ENCODE data around the gene TMEM100. TPM values are rescaled to one million over a fixed set of nuclear protein-coding genes. Genes with fewer than 3 reads are reported as not detected.
A peak's percentile ranks its signal among the peaks of the same experiment; 100 is the strongest.

TMEM100 gene
- total and polyA plus RNA-seq, 2 experiments from 2014 or later, result 0.10 to 0.73 TPM

GRCh38 chr17:55717898-55718735 is 4.5 kb downstream of the TMEM100 start:
- H3K36me3 Mint-ChIP-seq (ENCODE audit: low read depth), result no peaks in the 10 kb centered on the region
- H2AFZ ChIP-seq, result 0 out of 2 replicates have a peak overlapping the region, but pooled peaks have one; percentile 5
- no peaks in the 10 kb centered on the region for H3K79me2 ChIP-seq (replicated peaks; ENCODE audit: insufficient read depth)
- H3K4me1 ChIP-seq (ENCODE audit: insufficient read depth), result peaks cover 18% of the 10 kb centered on the region; the same call in 1 of the 2 replicates
- no peaks in the 10 kb centered on the region for H3K27me3 Mint-ChIP-seq (ENCODE audit: insufficient read depth, low read depth, poor library complexity)
- H3K9me2 ChIP-seq (ENCODE audit: insufficient read depth), result no peaks in the 10 kb centered on the region
- no peaks in the 10 kb centered on the region for H3K36me3 ChIP-seq (ENCODE audit: insufficient read depth)
- H3F3A ChIP-seq (replicated peaks; ENCODE audit: low read depth), result no peaks in the 10 kb centered on the region
- no peak overlapping the region for H3K4me3 Mint-ChIP-seq
- no peak overlapping the region for H3K27ac ChIP-seq (ENCODE audit: low read depth)
- no peak for TF ChIP-seq REST (IDR thresholded peaks at IDR 0.05; ENCODE audit: unreplicated experiment)
- no peak for TF ChIP-seq EZH2 (IDR thresholded peaks at IDR 0.05; ENCODE audit: low read depth, unreplicated experiment)
- TF ChIP-seq CREB1 (CRISPR knock-in tag; IDR thresholded peaks at IDR 0.05; ENCODE audit: low read depth), result no peak
- TF ChIP-seq CTCF (conservative IDR thresholded peaks at IDR 0.05; ENCODE audit: low read depth in 2 of 2), result peak; percentile 70 to 91
- no peak for TF ChIP-seq EZH2phosphoT487 (IDR thresholded peaks at IDR 0.05; ENCODE audit: unreplicated experiment)
- no peak for TF ChIP-seq ZNF462 (CRISPR knock-in tag; IDR thresholded peaks at IDR 0.05)
- no peaks in the 10 kb centered on the region for H3K9me3 Mint-ChIP-seq
- H4K20me1 ChIP-seq (replicated peaks; ENCODE audit: insufficient read depth), result no peaks in the 10 kb centered on the region
- ATAC-seq (peak; percentile 84), DNase-seq (ENCODE audit: low spot score) (peak; percentile 92)
- peaks cover 21% of the 10 kb centered on the region for H3K4me1 Mint-ChIP-seq
- H3K27ac Mint-ChIP-seq, result 0 out of 2 replicates have a peak overlapping the region, but pooled peaks have one; percentile 64
- no peaks in the 10 kb centered on the region for H3K27me3 ChIP-seq (ENCODE audit: insufficient read depth)
- H3K4me2 ChIP-seq, result peak overlapping the region; percentile 50; the same call in 1 of the 2 replicates
- H3K4me3 ChIP-seq, result no peak overlapping the region
